NCI-H748 (cell line): ENCODE results near the gene PRKG1.

Experiments
- DNase-seq: peaks from one replicate; lab custom pipeline; 2025; ENCODE audit not compliant: unreplicated experiment; lab: John Stamatoyannopoulos, UW

Gene PRKG1

DNA sequence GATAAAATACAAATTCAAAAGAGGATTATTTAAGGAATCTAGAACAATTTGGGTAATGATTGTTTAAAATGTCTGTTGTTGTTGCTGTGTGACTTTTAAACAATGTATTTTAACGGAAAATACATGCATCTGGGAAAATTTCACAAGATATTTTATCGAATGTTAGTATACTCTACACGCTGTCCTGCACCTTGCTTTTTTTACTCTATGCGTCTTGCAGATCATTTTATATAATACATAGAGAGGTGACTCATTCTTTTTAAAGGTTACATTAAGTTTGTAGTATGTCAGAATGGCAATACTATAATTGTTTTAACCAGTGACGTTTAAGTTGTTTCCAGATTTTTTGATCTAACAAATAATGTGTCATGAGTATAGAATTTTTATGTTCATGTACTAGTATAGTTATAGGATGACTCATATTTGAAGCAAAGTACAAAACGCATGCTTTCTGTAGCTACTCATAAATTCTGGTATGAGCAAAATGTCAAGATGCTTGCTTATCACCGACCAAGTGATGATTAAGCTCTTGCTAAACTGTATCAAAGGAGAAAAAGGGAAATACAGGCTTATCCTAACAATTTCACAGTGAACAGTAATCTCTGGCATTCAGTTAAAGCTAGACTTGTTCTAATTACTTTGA, 1244.7 kb downstream of the PRKG1 start:
- no peak for DNase-seq

DNA sequence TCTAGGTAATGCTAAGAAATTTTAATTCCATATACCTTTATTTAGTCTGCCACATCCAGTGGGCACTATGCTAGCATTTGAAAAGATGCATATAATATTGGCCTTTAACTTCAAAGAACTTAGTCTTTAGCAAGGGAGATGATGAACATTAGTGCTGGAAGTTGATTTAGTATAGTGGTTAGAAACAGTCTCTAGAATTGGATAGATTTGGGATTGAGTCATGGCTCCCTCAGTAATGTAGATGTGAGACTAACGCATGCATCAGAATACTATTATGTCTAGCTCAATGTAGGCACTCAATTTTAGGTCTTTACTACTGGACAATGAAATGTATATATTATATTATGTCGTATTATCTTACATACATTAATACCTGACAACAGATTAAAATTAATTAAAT, 1245.6 kb downstream of the PRKG1 start:
- no peak for DNase-seq

DNA sequence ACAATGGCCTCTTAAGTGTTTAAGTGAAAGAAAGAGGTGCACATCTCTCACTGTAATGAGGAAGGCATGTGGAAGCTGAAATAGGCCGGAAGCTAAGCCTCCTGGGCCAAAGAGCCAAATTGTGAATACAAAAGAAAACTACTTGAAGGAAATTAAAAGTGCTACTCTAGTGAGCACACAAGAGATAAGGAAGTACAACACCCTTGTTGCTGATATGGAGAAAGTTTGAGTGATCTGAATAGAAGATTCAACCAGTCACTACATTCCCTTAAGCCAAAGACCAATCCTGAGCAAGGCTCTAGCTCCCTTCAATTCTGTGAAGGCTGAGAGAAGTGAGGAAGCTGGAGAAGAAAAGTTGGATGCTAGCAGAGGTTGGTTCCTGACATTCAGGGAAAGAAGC, 1248.0 kb downstream of the PRKG1 start:
- DNase-seq: no peak

DNA sequence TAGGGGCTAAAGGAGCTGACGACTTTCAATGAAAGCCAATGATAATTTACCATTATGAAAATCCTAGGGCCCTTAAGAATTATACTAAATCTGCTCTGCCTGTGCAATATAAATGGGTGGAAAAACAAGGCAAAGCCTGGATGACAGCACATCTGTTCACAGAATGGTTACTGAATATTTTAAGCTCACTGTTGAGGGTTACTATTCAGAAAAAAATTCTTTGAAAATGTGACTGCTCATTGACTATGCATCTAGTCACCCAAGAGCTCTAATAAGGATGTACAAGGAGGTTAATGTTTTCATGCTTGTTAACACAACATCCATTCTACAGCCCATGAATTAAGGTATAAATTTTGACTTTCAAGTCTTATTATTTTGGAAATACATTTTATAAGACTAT, 1248.6 kb downstream of the PRKG1 start:
- DNase-seq: no peak

DNA sequence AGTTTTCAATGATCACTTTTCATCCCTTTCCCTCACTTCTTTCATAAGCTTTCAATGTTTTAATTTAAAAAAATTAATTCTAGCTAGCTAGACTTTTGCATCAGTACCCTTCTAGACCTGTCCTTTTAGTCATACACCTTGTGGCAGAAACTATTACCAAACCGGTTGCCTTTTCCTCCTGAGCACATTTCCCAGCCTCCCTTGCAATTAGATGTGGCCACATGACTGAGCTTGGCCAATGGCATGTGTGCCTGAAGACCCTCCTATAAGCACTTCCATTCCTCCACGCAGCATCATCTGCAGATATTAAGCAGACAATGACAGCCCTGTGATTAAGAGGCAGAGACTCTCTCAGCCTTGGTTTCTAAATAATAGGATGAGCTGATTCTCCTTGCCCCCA, 1252.1 kb downstream of the PRKG1 start:
- no peak for DNase-seq

DNA sequence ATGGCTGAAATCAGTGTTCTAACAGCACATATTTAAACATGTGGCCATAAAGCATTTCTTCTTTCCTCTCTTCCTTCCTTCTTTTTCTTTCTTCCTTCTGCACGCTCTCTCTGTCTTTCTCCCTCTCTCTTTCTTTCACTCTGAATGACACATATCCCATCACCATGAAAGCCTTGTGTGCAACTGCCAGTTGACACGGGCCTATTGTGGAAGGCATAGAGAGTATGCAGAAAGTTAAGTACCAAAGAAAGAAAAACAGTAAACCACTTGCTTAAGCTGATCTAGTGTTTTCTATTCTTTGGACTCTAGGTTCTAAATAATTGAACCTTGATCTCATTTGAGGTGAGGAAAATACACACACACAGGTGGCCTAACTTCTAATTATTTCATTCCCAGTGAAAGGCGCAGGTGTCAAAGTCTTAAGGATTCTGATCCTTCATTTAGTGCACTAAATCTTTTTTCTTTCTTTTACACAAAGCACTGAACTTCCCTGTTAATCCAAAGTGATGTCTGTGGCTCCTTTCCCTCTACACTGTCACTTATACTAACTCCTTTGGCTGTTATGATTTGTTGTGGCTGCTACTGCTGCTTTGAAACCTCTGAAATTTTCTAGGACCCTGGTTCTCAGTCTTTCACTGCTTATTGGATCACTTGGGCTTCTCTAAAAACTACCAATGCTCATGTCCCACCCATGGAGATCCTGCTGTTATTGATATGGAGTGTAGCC, 1257.5 kb downstream of the PRKG1 start:
- DNase-seq: no peak

DNA sequence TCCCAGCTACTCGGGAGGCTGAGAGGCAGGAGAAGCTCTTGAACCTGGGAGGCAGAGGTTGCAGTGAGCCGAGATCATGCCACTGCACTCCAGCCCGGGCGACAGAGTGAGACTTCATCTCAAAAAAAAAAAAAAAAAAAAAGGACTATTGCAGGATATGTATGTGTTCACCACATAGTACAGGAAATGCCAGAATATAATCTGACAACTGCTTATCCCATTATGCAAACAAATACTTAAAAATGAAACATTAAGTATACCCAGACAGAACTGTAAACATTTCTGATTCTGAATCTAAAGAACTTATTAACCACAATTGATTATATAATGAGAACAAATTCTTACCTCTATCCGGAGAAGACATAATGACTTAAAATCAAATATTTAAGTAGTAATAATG, 1258.5 kb downstream of the PRKG1 start:
- DNase-seq: no peak

DNA sequence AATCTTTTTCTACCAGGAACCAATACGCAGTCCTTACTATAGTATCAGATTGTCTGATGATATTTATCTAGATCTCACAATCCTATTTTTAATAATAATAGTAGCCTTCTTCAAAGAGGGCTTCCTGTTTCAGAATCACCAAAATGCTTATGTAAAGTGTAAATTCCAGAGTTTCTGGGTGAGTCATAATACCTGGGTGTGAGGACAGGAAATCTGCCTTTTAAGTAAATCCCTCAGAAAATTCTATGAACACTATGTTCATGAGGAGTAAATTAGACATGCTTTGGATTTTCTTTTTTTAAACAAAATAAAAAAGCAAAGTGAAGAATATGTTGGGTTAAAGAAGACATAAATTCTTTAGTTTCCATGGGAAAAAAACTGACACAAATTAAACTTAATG, 1260.3 kb downstream of the PRKG1 start:
- DNase-seq: no peak

DNA sequence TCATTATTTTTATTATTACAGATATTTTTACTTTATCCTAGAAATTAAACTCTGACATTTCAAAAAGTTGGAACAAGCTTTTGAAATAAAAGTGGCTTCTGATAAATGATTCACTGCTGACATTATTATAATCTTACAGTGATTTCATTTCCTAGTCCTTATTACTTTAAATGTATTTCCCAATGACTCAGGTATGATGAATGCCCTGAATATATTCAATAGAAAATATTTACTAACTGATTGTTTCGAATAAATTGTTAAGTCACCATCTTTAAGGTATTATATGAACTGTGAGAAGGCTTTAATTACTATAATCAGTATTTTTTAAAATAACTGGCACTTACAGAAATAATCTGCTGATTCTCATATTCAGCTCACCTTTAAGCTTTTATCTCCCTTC, 1261.4 kb downstream of the PRKG1 start:
- DNase-seq: no peak

DNA sequence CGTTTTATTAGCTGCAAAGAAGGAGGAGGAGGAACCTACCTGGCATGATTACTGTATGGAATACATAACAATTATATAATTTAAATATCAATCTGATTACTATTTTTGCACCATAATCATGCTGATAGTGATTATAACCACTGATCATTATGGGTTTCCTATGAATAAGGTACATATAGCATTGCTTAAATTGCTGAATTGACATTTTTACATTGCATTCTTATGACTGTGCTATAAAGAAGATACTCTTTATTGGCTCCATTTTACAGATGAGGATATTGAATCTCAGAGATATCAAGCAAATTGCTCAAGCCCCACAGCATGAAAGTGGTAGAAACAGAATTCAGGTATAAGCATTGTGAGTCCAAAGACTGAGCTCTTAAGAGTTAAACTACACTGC, 1262.9 kb downstream of the PRKG1 start:
- no peak for DNase-seq

DNA sequence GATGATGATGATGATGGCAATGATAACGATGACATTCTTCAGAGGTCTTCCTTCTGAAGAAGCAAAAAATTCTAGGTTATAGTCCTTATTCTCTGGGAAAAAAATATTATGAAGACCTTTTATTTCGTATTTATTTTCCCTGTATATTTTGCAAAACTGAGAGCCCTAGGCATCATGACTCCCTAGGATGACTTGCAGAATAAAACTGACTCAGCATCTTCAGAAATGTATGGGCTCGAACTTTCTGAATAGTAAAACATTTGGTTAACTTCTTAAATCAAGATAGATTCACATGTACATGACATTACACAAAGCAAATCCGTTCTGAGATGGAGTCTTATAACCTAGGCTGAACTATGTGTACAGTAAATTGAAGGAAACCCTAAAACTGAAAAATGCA, 1269.2 kb downstream of the PRKG1 start:
- no peak for DNase-seq

DNA sequence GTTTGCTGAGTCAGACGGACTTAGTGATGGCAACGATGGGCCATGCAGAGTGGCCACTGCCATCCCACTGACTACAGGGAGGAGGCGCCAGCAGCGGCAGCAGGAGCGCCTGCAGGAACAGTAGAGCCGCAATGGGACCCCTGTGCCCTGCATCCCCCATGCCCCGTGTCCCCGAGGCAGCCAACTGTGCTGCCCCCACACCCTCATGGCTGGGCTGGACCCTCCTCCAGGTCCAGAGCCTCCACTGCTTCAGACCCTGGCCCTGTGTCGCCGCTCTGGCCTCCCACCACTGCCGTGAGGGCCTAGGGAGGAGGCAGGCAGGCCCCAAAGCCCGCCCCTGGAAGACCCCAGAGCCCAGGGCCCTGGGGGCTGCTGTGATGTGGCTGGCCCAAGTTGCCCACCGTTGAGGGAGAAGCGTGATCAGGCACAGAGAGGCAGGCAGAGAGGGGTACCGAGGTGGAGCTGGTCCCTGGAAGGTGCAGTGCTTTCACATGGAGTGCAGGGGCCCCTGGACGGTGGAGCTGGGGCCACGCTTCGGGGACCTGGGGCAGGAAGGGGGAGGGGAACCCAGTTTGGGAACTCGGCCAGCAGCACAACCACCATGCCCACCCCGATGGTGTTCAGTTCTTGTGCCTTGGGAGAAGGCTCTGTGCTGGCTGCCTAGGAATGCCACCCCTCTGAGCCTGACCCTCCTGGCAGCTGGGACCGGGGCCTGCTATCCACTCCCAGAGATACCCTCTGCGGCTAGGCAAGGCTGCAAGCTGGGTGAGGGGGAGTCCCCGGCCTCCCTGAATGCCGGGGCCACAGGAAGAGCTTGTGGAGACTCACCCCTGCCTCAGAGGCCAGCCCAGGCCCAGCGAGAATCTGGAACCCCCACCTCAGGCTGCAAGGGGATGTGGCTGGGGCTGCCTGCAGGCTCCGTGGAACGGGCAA, 1272.4 kb downstream of the PRKG1 start:
- no peak for DNase-seq

DNA sequence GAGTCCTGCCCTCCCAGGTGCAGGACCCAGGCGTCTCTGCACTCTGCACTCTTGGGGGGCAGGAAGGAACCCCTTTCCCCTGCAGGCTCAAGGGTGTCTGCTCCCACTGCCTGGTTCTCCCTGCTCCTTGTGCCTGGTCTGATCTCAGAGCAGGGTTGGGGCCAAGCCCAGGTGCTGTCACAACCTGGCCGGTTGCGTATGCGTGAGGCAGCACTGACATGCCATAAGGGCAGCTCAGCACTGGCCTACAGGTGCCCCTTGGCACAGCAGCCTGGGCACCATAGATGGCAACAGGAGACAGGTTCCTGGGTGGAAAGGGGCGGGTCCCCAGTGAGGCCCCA, 1273.0 kb downstream of the PRKG1 start:
- no peak for DNase-seq
